GM23248 (cell line): ENCODE data around the gene RIPOR3.

Experiments used
- EZH2 ChIP-seq: fragments of 200-600 bp; sonication (generic); IDR thresholded peaks from 2 replicates; pipeline ENCODE4 v1.6.1; 2018; ENCODE audit warnings: antibody characterized with exemption, mild to moderate bottlenecking; ENCODE audit not compliant: insufficient read depth, poor library complexity, severe bottlenecking
- EZH2phosphoT487 ChIP-seq: fragments of 200-600 bp; sonication (generic); IDR thresholded peaks from 2 replicates; pipeline ENCODE4 v1.6.1; 2018; ENCODE audit warnings: antibody characterized with exemption, moderate library complexity, mild to moderate bottlenecking, low read depth; ENCODE audit not compliant: insufficient read depth

DNA sequence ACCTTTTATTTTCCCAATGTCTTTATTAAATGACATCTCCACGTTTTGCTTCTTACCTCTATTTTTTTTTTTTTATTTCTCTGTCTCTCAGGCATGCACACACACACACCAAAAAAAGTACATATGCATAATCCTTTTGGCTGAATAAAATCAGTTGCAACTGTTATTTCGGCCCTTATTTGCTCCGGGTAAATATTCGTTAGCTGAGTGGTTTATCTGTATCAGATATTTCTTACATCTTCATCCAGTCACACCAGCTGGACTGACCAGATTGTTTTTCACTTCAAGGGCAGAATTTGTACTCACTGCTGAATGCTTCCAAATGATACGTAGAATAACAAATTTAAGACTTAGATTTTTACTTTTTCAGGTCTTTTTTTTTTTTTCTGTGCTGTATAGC is 135.7 kb downstream of the RIPOR3 start:
- TF ChIP-seq EZH2 (no peak), EZH2phosphoT487 (no peak)
